H1 (cell line): ENCODE data around the gene FTSJ3. TPM values are rescaled to one million over a fixed set of nuclear protein-coding genes. Genes with fewer than 3 reads are reported as not detected.

Experiments
- CHD7 ChIP-seq: fragments of 300-600 bp; sonication (generic); IDR thresholded peaks from 2 replicates; pipeline ENCODE4 v1.7.1; 2012; ENCODE audit warnings: low read length, moderate library complexity, mild to moderate bottlenecking, inconsistent platforms; ENCODE audit not compliant: insufficient replicate concordance
- GTF2F1 ChIP-seq: IDR thresholded peaks from 2 replicates; pipeline ENCODE4 v1.6.1; 2012; ENCODE audit warnings: low read depth, low read length, improper control_type of control experiment, borderline replicate concordance
- HDAC6 ChIP-seq: IDR thresholded peaks from one replicate; pipeline ENCODE4 v1.7.1; 2012; ENCODE audit warnings: low read depth, mild to moderate bottlenecking, inconsistent platforms, low read length, moderate library complexity
- JUN ChIP-seq: IDR thresholded peaks from 2 replicates; pipeline ENCODE4 v1.6.1; 2011; ENCODE audit warnings: low read depth, mild to moderate bottlenecking, improper control_type of control experiment, low read length
- POLR2AphosphoS5 ChIP-seq: IDR thresholded peaks from 2 replicates; pipeline ENCODE4 v1.6.1; 2011; ENCODE audit warnings: low read depth, low read length
- POU5F1 ChIP-seq: IDR thresholded peaks from 2 replicates; pipeline ENCODE4 v1.6.1; 2011; ENCODE audit warnings: low read depth, mild to moderate bottlenecking, low read length, moderate library complexity
- USF2 ChIP-seq: IDR thresholded peaks from 2 replicates; pipeline ENCODE4 v1.6.1; 2011; ENCODE audit warnings: low read length, improper control_type of control experiment
- polyA plus RNA-seq, 7 experiments: library from polyadenylated mRNA; depleted of rRNA in 3 of 7; stranded (reverse) in 5 of 7; unstranded in 2 of 7; fragments of >200 nt in 5 of 7; fragments of 200-250 nt in 2 of 7; gene quantifications; 1 replicate in 5 of 7; 2 replicates in 1 of 7; 4 replicates in 1 of 7; pipeline versions ENCODE4 v1.2.1 to v1.2.3, GENCODE V29; 2011 to 2013; ENCODE audit warnings: missing spikeins in 2 of 7, mixed read lengths in 2 of 7
- total RNA-seq: library from RNA; stranded (reverse); fragmentation: NEBNext Ultra II Directional; extraction: Animal tissue kit (Norgen Biotek cat#: 25700); gene quantifications from 2 replicates; pipeline ENCODE4 v1.2.1, GENCODE V29; 2021
- TF ChIP-seq, protein P1 (sequence below): IDR thresholded peaks from 2 replicates; pipeline ENCODE4 v1.6.1; 2012; ENCODE audit warnings: inconsistent platforms

FTSJ3 gene
- total and polyA plus RNA-seq, 2 of the 8 experiments (the other 6 are each of a cell fraction or from before 2014, with no cell fraction given): 42.7 to 77.2 TPM

DNA sequence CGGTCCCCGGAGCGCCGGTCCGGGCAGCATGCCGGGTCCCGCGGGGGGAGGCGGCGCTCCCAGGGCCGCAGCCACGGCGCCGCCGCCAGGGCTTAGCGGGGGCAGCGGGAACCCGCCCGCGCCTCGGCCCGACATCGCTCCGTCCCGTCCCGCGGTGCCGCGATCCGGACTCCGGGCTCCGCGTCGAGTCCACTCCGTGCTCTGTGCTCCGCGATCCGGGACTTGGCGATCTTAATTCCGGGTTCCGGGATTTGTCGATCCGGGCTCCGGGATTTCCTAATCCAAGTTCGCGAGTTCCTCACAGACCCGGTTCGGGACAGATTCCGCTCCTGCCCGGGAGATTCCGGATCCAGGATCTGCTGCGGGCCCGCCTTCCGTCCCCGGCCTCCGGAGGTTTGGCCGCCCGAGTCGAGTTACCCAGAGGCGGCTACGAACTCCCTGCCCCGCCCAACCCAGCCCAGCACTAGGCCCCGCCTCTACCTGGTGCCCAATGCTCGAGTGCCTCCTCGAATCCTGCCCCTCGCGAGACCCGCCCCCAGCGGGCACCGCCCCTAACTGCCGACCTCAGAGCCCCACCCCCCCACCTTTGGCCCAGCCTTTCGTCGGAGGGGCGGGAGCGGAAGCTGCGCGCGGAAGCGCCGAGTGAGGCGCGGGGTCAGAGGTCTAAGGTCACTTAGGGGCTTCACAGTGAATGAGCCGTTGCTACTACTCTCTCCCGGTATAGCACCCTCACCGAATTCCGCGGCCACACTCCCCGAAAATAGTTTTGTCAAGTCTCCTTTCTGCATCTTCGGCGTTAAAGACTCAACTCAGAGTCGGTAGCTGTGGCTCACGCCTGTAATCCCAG is 15.3 kb upstream of the FTSJ3 start, which contains the start of gene SMARCD2 (continued):
- TF ChIP-seq CHD7 (no peak), USF2 (0 out of 2 replicates have a peak, but pooled peaks have one; percentile 25), JUN (peak; percentile 91), GTF2F1 (peak; percentile 76), POLR2AphosphoS5 (no peak), POU5F1 (no peak), HDAC6 (no peak)
- TF ChIP-seq, protein P1, sequence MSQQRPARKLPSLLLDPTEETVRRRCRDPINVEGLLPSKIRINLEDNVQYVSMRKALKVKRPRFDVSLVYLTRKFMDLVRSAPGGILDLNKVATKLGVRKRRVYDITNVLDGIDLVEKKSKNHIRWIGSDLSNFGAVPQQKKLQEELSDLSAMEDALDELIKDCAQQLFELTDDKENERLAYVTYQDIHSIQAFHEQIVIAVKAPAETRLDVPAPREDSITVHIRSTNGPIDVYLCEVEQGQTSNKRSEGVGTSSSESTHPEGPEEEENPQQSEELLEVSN: peak; percentile 65
